OCI-LY3 (cell line): ENCODE results near the gene HYAL4.

ENCODE experiments used
- EZH2phosphoT487 ChIP-seq: fragments of 200-600 bp; shearing (Covaris generic); IDR thresholded peaks from 2 replicates; pipeline ENCODE4 v1.6.1; 2018; ENCODE audit warnings: antibody characterized with exemption, mixed run types, low read depth
- TF ChIP-seq, protein P1 (sequence below): fragments of 200-600, 300-600 bp; sonication (generic); IDR thresholded peaks from 2 replicates; pipeline ENCODE4 v1.5.1; 2014; ENCODE audit warnings: antibody characterized with exemption, low read length, low read depth

DNA sequence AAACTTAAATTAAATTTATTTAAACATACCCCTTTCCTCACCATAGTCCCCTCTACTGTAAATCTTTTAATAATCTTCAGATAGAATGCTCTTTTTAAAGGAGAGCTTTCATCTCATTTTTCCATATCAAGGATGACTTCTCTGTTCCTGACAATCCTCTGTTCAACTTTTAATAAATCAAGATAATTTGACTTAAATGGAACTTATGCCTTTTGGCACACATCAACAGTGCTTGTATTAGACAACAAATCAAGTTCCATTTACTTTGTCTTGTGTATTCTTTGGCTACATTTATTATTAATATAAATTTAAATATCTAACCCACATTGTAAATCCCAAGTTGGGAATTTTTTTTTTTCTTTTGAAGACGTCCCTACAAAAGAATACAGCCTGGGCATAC lies 42.7 kb upstream of the HYAL4 start:
- TF ChIP-seq, protein P1, sequence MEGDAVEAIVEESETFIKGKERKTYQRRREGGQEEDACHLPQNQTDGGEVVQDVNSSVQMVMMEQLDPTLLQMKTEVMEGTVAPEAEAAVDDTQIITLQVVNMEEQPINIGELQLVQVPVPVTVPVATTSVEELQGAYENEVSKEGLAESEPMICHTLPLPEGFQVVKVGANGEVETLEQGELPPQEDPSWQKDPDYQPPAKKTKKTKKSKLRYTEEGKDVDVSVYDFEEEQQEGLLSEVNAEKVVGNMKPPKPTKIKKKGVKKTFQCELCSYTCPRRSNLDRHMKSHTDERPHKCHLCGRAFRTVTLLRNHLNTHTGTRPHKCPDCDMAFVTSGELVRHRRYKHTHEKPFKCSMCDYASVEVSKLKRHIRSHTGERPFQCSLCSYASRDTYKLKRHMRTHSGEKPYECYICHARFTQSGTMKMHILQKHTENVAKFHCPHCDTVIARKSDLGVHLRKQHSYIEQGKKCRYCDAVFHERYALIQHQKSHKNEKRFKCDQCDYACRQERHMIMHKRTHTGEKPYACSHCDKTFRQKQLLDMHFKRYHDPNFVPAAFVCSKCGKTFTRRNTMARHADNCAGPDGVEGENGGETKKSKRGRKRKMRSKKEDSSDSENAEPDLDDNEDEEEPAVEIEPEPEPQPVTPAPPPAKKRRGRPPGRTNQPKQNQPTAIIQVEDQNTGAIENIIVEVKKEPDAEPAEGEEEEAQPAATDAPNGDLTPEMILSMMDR = no peak
- TF ChIP-seq EZH2phosphoT487 = no peak
